Glutamatergic neuron (in vitro differentiated cells): ENCODE measurements around the gene PFDN1. TPM values are rescaled to one million over a fixed set of nuclear protein-coding genes. Genes with fewer than 3 reads are reported as not detected.

Experiments used
- DNase-seq: peaks from one replicate; pipeline ENCODE4 v3.0.0; 2022
- H3K27ac Mint-ChIP-seq: one replicate; pipeline ENCODE4 v1.8.0; 2020; ENCODE audit warnings: mild to moderate bottlenecking, mixed read lengths, inconsistent platforms; ENCODE audit not compliant: unreplicated experiment
- H3K27me3 Mint-ChIP-seq: one replicate; pipeline ENCODE4 v1.8.0; 2020; ENCODE audit warnings: mild to moderate bottlenecking, moderate library complexity, mixed read lengths, inconsistent platforms; ENCODE audit not compliant: unreplicated experiment
- H3K36me3 Mint-ChIP-seq: one replicate; pipeline ENCODE4 v1.8.0; 2020; ENCODE audit warnings: mild to moderate bottlenecking, mixed read lengths, inconsistent platforms; ENCODE audit not compliant: unreplicated experiment
- H3K4me1 Mint-ChIP-seq: one replicate; pipeline ENCODE4 v1.8.0; 2020; ENCODE audit warnings: mild to moderate bottlenecking, low read depth, mixed read lengths, inconsistent platforms; ENCODE audit not compliant: unreplicated experiment
- H3K4me3 Mint-ChIP-seq: one replicate; pipeline ENCODE4 v1.8.0; 2020; ENCODE audit warnings: mild to moderate bottlenecking, mixed read lengths, inconsistent platforms; ENCODE audit not compliant: unreplicated experiment
- H3K9me3 Mint-ChIP-seq: one replicate; pipeline ENCODE4 v1.8.0; 2020; ENCODE audit warnings: mild to moderate bottlenecking, moderate library complexity, mixed read lengths, inconsistent platforms; ENCODE audit not compliant: unreplicated experiment
- CTCF ChIP-seq: fragments of 200-600 bp; sonication (generic); IDR thresholded peaks from one replicate; pipeline ENCODE4 v1.5.0; 2021; ENCODE audit not compliant: partially characterized antibody, unreplicated experiment
- total RNA-seq: library from RNA; stranded (reverse); fragmentation: NEBNext Ultra II Directional; extraction: Animal tissue kit (Norgen Biotek cat#: 25700); gene quantifications from one replicate; pipeline ENCODE4 v1.2.1, GENCODE V29; 2021; ENCODE audit not compliant: unreplicated experiment

Gene PFDN1
- total RNA-seq, 1 donor from 2014 or later = 67.7 TPM

GRCh38 chr5:140294753-140295152 is 8.1 kb downstream of the PFDN1 start:
- peaks cover 17% of the 10 kb centered on the region for H3K4me1 Mint-ChIP-seq

GRCh38 chr5:140293849-140294100 is 9.1 kb downstream of the PFDN1 start:
- no peak for DNase-seq
- Mint-ChIP-seq H3K36me3 (no peaks in the 10 kb centered on the region), H3K4me1 (peaks cover 17% of the 10 kb centered on the region), H3K4me3 (no peak overlapping the region), H3K27ac (no peak overlapping the region), H3K27me3 (peaks cover 2% of the 10 kb centered on the region), H3K9me3 (no peaks in the 10 kb centered on the region)
- TF ChIP-seq CTCF = no peak

More at GRCh38 chr5:140294753-140295152, 8.1 kb downstream of the PFDN1 start:
- no peak for DNase-seq
- Mint-ChIP-seq H3K4me3 (no peak overlapping the region), H3K36me3 (no peaks in the 10 kb centered on the region), H3K27me3 (peaks cover 2% of the 10 kb centered on the region), H3K27ac (no peak overlapping the region), H3K9me3 (no peaks in the 10 kb centered on the region)
- no peak for TF ChIP-seq CTCF

GRCh38 chr5:140293091-140293848 is 9.6 kb downstream of the PFDN1 start:
- H3K9me3 Mint-ChIP-seq = no peaks in the 10 kb centered on the region
- H3K4me3 Mint-ChIP-seq = no peak overlapping the region
- no peak for TF ChIP-seq CTCF
- peaks cover 18% of the 10 kb centered on the region for H3K4me1 Mint-ChIP-seq
- peaks cover 2% of the 10 kb centered on the region for H3K27me3 Mint-ChIP-seq
- no peak for DNase-seq
- no peaks in the 10 kb centered on the region for H3K36me3 Mint-ChIP-seq
- H3K27ac Mint-ChIP-seq = peak overlapping the region; percentile 3

GRCh38 chr5:140292212-140293036 is 10.5 kb downstream of the PFDN1 start:
- Mint-ChIP-seq H3K27me3 (no peaks in the 10 kb centered on the region), H3K4me1 (peaks cover 26% of the 10 kb centered on the region), H3K27ac (no peak overlapping the region), H3K36me3 (no peaks in the 10 kb centered on the region), H3K9me3 (no peaks in the 10 kb centered on the region), H3K4me3 (no peak overlapping the region)
- no peak for DNase-seq
- no peak for TF ChIP-seq CTCF
